Measurements from ENCODE around the gene EPHA7.

The EPHA7 gene

DNA sequence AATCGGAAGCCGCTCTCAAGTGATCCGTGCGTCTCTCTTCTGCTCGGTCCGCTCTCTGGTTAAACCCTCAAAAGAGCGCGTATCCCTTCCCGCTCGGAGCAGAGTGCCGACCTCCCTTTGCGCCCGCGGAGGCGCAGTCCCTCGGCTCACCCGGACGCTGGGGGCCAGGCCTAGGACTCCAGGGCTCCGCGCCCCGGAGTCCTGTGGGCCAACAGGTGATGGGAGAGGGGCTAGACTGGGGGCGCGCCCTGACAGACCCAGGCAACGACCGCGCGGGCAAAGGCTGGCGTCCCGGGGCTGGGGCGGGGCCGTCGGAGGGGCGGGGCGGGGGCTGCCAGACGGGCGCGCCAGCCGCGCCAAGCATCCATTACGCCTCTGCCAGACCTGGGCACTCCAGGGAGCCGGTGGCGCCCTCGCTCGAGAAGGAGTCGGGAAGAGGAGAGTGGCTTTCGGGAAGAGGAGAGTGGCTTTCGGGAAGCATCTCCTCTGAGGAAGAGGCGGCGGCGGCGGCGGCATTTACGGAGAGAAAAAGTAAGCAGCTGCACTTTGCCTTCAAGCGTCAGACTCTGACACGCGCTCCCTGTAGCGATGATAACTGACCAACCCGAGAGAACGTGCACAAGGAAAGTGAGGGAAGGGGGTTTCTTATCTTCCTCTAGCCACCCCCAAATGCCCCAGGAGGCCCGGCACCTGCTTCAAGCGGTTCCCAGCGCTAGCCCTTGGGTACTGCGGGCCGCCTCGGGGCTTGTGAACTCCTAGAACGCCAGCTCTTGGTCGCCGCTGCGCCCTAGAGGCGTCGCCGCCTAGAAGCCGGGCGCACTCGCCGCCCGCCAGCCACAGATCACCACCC is 2.6 kb downstream of the EPHA7 start:
- Mint-ChIP-seq H3K4me3 (peak overlapping the region; percentile 10), H3K36me3 (ENCODE audit: low read depth) (no peaks in the 10 kb centered on the region), H3K27ac (no peak overlapping the region), H3K9me3 (no peaks in the 10 kb centered on the region), H3K27me3 (peaks cover 57% of the 10 kb centered on the region), H3K4me1 (ENCODE audit: low read depth) (peaks cover 26% of the 10 kb centered on the region)

DNA sequence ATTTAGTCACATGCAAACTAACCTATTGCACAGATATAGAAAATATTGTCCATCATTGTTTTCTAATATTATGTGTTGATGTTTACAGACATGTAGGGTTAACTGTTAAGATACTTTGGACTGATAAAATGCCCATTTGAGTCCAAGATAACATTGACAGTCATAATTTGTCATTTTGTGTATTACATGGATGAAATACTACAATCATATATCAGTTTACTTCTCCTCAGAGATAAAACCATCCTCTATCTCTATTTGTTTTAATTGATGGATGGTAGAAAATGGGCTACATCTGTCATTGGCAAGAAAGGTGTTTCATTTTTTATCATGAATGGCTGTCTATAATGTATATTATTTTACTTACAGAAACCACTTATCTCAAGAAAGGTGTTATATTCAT is 6.2 kb downstream of the EPHA7 start:
- Mint-ChIP-seq H3K4me3 (no peak overlapping the region), H3K27ac (no peak overlapping the region), H3K4me1 (ENCODE audit: low read depth) (peaks cover 15% of the 10 kb centered on the region), H3K9me3 (no peaks in the 10 kb centered on the region), H3K36me3 (ENCODE audit: low read depth) (no peaks in the 10 kb centered on the region), H3K27me3 (peaks cover 32% of the 10 kb centered on the region)

- H3K27me3 Mint-ChIP-seq, result peaks cover 25% of the 10 kb centered on the region
- H3K36me3 Mint-ChIP-seq (ENCODE audit: low read depth), result no peaks in the 10 kb centered on the region
These were observed 6.9 kb downstream of the EPHA7 start for GRCh38 chr6:93412452-93412851.

DNA sequence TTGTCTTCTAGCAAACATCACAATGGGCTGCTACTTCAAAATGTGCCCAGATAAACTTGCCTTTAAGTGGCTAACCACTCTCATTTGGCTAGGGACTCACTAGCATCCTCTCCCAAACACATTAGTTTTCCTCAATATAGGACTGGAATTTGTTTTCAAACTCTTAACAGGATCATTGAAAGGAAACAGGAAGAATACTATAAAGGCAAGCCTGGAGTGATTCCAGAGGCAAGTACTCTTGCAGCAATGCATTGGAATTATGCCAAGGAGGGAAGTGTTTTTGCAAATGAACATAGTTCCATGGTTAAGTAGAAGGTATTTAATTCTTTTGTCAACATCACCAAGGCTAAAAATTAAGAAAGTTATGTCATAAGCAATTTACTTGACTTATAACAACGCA is 12.2 kb downstream of the EPHA7 start:
- no peaks in the 10 kb centered on the region for H3K36me3 Mint-ChIP-seq (ENCODE audit: low read depth)
- no peaks in the 10 kb centered on the region for H3K9me3 Mint-ChIP-seq
- H3K27ac Mint-ChIP-seq, result no peak overlapping the region
- H3K4me3 Mint-ChIP-seq, result no peak overlapping the region
- no peaks in the 10 kb centered on the region for H3K4me1 Mint-ChIP-seq (ENCODE audit: low read depth)
- H3K27me3 Mint-ChIP-seq, result no peaks in the 10 kb centered on the region

More at GRCh38 chr6:93412452-93412851, 6.9 kb downstream of the EPHA7 start:
- no peak overlapping the region for H3K27ac Mint-ChIP-seq
- no peak overlapping the region for H3K4me3 Mint-ChIP-seq
- H3K4me1 Mint-ChIP-seq (ENCODE audit: low read depth), result peaks cover 8% of the 10 kb centered on the region
- H3K9me3 Mint-ChIP-seq, result no peaks in the 10 kb centered on the region

DNA sequence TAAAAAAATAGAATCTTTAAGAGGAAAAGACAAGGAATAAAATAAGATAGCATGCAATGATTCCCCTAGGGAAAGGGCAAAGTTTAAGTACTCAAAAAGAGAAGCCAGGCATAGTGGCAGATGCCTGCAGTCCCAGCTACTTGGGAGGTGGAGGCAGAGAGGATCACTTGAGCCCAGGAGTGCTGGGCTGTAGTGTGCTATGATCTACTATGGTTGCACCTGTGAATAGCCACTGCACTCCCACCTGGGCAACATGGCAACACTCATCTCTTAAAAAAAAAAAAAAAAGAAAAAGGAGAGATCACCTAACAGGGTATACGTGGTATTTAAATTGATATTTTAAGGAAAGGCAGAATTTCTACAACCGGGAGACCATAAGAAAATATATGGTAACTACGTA is 16.0 kb downstream of the EPHA7 start:
- no peaks in the 10 kb centered on the region for H3K9me3 Mint-ChIP-seq
- H3K36me3 Mint-ChIP-seq (ENCODE audit: low read depth), result no peaks in the 10 kb centered on the region
- no peaks in the 10 kb centered on the region for H3K4me1 Mint-ChIP-seq (ENCODE audit: low read depth)
- H3K4me3 Mint-ChIP-seq, result no peak overlapping the region
- H3K27ac Mint-ChIP-seq, result no peak overlapping the region
- H3K27me3 Mint-ChIP-seq, result no peaks in the 10 kb centered on the region

DNA sequence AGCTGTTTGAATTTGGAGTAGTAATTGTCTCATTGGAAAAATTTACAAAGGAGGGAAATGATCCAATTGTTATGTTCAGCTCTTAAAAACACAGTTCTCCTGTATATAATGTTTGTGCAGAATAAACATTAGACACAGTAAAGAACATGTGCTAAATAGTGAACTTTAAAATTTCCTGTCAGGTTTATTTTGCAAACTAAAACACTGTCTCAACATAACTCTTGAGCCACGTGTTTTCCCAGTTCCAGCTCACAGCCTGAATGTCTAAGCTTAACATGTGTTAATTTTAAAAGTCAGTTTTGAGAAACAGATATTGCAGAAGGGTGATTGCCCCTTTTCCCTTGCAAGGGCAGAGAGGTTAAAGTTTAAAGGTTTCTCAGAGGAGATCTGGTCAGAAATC is 20.6 kb downstream of the EPHA7 start:
- H3K9me3 Mint-ChIP-seq, result no peaks in the 10 kb centered on the region
- no peaks in the 10 kb centered on the region for H3K27me3 Mint-ChIP-seq

DNA sequence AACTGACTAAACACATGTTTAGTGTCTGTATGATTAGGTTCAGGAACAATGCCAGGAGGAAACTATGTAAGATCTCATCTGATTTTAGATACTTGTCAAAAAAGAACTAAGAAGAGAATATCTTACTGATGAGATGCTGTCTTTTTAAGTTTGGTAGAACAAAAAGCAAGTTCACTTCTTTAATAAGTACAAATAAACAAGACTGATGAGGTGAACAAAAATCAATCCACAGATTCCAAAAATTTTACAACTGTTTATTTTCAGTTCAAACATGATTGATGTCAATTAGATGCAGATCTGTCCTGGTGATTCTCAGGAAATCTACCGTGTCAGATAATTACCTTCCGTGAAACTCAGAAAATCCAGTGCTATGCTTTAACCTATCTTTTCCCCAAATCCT is 24.9 kb downstream of the EPHA7 start:
- H3K27ac Mint-ChIP-seq, result no peak overlapping the region
- H3K9me3 Mint-ChIP-seq, result no peaks in the 10 kb centered on the region
- H3K27me3 Mint-ChIP-seq, result no peaks in the 10 kb centered on the region
- no peaks in the 10 kb centered on the region for H3K36me3 Mint-ChIP-seq (ENCODE audit: low read depth)
- no peak overlapping the region for H3K4me3 Mint-ChIP-seq
- no peaks in the 10 kb centered on the region for H3K4me1 Mint-ChIP-seq (ENCODE audit: low read depth)

More for the DNA sequence above, 20.6 kb downstream of the EPHA7 start:
- H3K27ac Mint-ChIP-seq, result no peak overlapping the region
- H3K36me3 Mint-ChIP-seq (ENCODE audit: low read depth), result no peaks in the 10 kb centered on the region
- H3K4me3 Mint-ChIP-seq, result no peak overlapping the region
- no peaks in the 10 kb centered on the region for H3K4me1 Mint-ChIP-seq (ENCODE audit: low read depth)

- Mint-ChIP-seq H3K36me3 (ENCODE audit: low read depth) (no peaks in the 10 kb centered on the region), H3K4me1 (ENCODE audit: low read depth) (no peaks in the 10 kb centered on the region), H3K27me3 (no peaks in the 10 kb centered on the region), H3K9me3 (no peaks in the 10 kb centered on the region), H3K27ac (no peak overlapping the region), H3K4me3 (no peak overlapping the region)
These were observed 25.7 kb downstream of the EPHA7 start for GRCh38 chr6:93393554-93394074.

GRCh38 chr6:93392797-93393196 is 26.6 kb downstream of the EPHA7 start:
- H3K36me3 Mint-ChIP-seq (ENCODE audit: low read depth), result no peaks in the 10 kb centered on the region
- H3K27ac Mint-ChIP-seq, result no peak overlapping the region
- no peaks in the 10 kb centered on the region for H3K27me3 Mint-ChIP-seq
- no peaks in the 10 kb centered on the region for H3K4me1 Mint-ChIP-seq (ENCODE audit: low read depth)
- H3K4me3 Mint-ChIP-seq, result no peak overlapping the region
- H3K9me3 Mint-ChIP-seq, result peaks cover under 1% of the 10 kb centered on the region

DNA sequence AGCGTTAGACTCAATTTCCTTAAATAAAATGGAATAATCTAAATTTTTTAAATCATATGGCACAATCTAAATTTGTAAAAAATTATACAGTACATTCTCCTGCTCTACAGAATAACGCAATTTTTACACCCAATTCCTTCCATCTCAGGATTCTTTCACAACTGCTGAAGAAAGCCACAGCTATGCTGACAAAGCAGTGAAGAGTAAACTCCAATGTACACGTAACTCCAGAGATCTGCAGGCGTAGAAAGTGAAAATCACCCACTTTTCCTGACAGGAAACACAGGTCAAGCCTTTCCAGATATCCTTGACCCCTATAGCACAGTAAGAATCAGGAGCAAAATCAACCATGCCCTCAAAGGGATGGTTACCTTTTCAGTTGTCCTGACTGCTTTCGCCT is 27.4 kb downstream of the EPHA7 start:
- Mint-ChIP-seq H3K4me1 (ENCODE audit: low read depth) (no peaks in the 10 kb centered on the region), H3K9me3 (peaks cover 9% of the 10 kb centered on the region), H3K4me3 (no peak overlapping the region), H3K36me3 (ENCODE audit: low read depth) (no peaks in the 10 kb centered on the region), H3K27me3 (no peaks in the 10 kb centered on the region), H3K27ac (no peak overlapping the region)

DNA sequence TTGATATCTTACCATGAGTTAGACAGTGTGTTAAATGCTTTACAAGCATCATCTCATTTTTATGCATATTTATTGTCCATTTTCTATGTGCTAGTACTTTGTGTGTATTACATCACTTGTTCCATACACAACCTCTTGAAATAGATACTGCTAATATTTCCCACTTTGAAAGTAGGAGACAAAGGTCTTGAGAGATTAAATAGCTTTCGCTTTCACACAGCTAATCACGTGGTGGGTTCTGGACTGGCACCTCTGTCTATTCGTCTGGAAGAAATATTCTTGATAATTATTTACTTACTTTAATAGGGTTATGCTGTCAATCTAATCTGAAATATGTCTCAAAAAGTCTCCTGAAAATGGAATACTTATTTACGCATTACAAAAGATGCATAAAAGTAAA is 30.2 kb downstream of the EPHA7 start:
- H3K27ac Mint-ChIP-seq, result no peak overlapping the region
- no peaks in the 10 kb centered on the region for H3K4me1 Mint-ChIP-seq (ENCODE audit: low read depth)
- H3K36me3 Mint-ChIP-seq (ENCODE audit: low read depth), result no peaks in the 10 kb centered on the region
- H3K27me3 Mint-ChIP-seq, result no peaks in the 10 kb centered on the region
- peaks cover 9% of the 10 kb centered on the region for H3K9me3 Mint-ChIP-seq
- H3K4me3 Mint-ChIP-seq, result no peak overlapping the region

DNA sequence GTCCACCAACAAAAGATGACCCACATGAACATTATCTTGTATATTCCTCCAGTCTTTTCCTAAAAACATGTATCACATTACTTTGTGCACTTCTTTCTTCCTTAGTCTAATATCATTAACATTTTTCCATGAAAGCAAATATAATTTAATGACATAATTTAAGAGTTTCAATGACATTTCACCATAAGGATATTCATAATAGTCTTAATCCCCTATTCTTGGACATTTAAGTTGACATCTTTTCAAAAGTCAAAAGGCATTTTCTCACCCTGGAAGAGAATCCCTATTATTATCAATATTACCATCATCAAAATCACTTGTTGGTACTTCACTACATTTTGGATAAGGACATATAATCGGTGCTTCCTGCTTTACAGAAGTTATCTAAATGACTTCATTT is 31.3 kb downstream of the EPHA7 start:
- Mint-ChIP-seq H3K4me1 (ENCODE audit: low read depth) (no peaks in the 10 kb centered on the region), H3K36me3 (ENCODE audit: low read depth) (no peaks in the 10 kb centered on the region), H3K4me3 (no peak overlapping the region), H3K27me3 (no peaks in the 10 kb centered on the region), H3K9me3 (peaks cover 9% of the 10 kb centered on the region), H3K27ac (no peak overlapping the region)

DNA sequence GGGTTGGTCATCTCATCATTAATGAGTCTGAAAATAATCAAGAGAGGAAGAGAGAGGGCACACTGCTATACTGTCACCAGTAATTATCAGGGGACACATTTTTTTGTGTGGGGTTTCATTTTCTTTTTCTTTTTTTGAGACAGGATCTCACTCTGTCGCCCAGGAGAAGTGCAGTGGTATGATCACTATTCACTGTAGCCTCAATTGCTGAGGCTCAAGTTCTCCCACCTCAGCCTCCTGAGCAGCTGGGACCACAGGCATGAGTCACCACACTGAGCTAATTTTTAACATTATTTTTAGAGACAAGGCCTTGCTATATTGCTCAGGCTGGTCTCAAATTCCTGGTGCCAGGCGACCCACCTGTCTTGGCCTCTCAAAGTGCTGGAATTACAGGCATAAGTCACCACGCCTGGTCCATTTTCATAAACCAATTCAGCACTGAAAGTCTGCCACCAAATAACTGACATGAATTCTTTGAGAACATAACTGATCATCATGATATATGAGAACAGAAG is 43.3 kb downstream of the EPHA7 start:
- Mint-ChIP-seq H3K27me3 (no peaks in the 10 kb centered on the region), H3K4me1 (ENCODE audit: low read depth) (no peaks in the 10 kb centered on the region), H3K9me3 (peaks cover 6% of the 10 kb centered on the region), H3K27ac (no peak overlapping the region), H3K4me3 (no peak overlapping the region), H3K36me3 (ENCODE audit: low read depth) (no peaks in the 10 kb centered on the region)

DNA sequence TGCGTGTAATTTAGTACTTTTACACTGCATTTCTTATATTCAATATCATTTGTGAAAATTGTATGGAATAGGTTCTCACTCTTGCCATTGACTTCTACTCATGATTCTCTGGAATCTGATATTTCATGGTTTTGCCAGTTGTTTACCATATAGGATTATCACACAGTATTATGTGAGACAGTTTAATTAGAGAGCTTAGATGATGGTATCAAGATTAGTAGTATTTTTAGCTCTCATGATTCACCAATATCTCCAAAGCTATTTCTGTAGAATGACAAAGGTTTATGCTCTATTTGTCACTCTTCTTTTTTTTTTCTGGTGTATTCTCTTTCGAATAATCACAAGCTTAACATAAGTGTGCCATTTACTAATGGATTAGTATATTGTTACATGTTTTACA is 45.9 kb downstream of the EPHA7 start:
- Mint-ChIP-seq H3K27me3 (no peaks in the 10 kb centered on the region), H3K27ac (no peak overlapping the region), H3K36me3 (ENCODE audit: low read depth) (no peaks in the 10 kb centered on the region)

GRCh38 chr6:93371756-93372155 is 47.6 kb downstream of the EPHA7 start:
- Mint-ChIP-seq H3K27me3 (no peaks in the 10 kb centered on the region), H3K36me3 (ENCODE audit: low read depth) (no peaks in the 10 kb centered on the region), H3K4me1 (ENCODE audit: low read depth) (no peaks in the 10 kb centered on the region), H3K27ac (no peak overlapping the region), H3K4me3 (no peak overlapping the region), H3K9me3 (peaks cover 3% of the 10 kb centered on the region)

More for the DNA sequence above, 45.9 kb downstream of the EPHA7 start:
- Mint-ChIP-seq H3K4me1 (ENCODE audit: low read depth) (no peaks in the 10 kb centered on the region), H3K9me3 (peaks cover 6% of the 10 kb centered on the region), H3K4me3 (no peak overlapping the region)

Measured in stimulated activated naive CD8-positive, alpha-beta T cell treated with anti-CD3 and anti-CD28 coated beads, Interleukin-15, Interleukin-2, amounts not matched to agents 100 ng/mL and 50 ng/mL, for 24 hours (primary cell).